H1 (cell line): ENCODE results near the gene GJC2. TPM values are rescaled to one million over a fixed set of nuclear protein-coding genes. Genes with fewer than 3 reads are reported as not detected.

Source experiments
- BACH1 ChIP-seq: IDR thresholded peaks from 2 replicates; pipeline ENCODE4 v1.6.1; 2012; ENCODE audit warnings: low read length, improper control_type of control experiment
- BCL11A ChIP-seq, 2 experiments: IDR thresholded peaks; one replicate each; pipeline ENCODE4 v1.6.1; 2011; ENCODE audit warnings: low read depth in 2 of 2, low read length in 2 of 2, mild to moderate bottlenecking in 2 of 2
- CEBPB ChIP-seq: IDR thresholded peaks from 2 replicates; pipeline ENCODE4 v1.6.1; 2012; ENCODE audit warnings: low read depth, low read length
- CREB1 ChIP-seq: IDR thresholded peaks from 2 replicates; pipeline ENCODE4 v1.6.1; 2012; ENCODE audit warnings: inconsistent platforms
- GABPA ChIP-seq: IDR thresholded peaks from 2 replicates; pipeline ENCODE4 v1.6.1; 2011; ENCODE audit warnings: mild to moderate bottlenecking, low read length, moderate library complexity, borderline replicate concordance; ENCODE audit not compliant: insufficient read depth
- KDM1A ChIP-seq: fragments of 200-600, 300-600 bp; sonication (generic); IDR thresholded peaks from 2 replicates; pipeline ENCODE4 v1.7.1; 2016; ENCODE audit warnings: mild to moderate bottlenecking, low read length, borderline replicate concordance
- RBBP5 ChIP-seq: IDR thresholded peaks from 2 replicates; pipeline ENCODE4 v1.7.1; 2012; ENCODE audit warnings: low read depth, mild to moderate bottlenecking, inconsistent platforms, low read length, moderate library complexity, borderline replicate concordance
- RXRA ChIP-seq: IDR thresholded peaks from 2 replicates; pipeline ENCODE4 v1.6.1; 2011; ENCODE audit warnings: low read depth, mild to moderate bottlenecking, low read length, moderate library complexity; ENCODE audit not compliant: insufficient read depth
- ZNF274 ChIP-seq: IDR thresholded peaks from 2 replicates; pipeline ENCODE4 v1.7.0; 2012; ENCODE audit warnings: low read length, borderline replicate concordance; ENCODE audit errors: extremely low read depth
- polyA plus RNA-seq, 7 experiments: library from polyadenylated mRNA; depleted of rRNA in 3 of 7; stranded (reverse) in 5 of 7; unstranded in 2 of 7; fragments of >200 nt in 5 of 7; fragments of 200-250 nt in 2 of 7; gene quantifications; 1 replicate in 5 of 7; 2 replicates in 1 of 7; 4 replicates in 1 of 7; pipeline versions ENCODE4 v1.2.1 to v1.2.3, GENCODE V29; 2011 to 2013; ENCODE audit warnings: missing spikeins in 2 of 7, mixed read lengths in 2 of 7
- total RNA-seq: library from RNA; stranded (reverse); fragmentation: NEBNext Ultra II Directional; extraction: Animal tissue kit (Norgen Biotek cat#: 25700); gene quantifications from 2 replicates; pipeline ENCODE4 v1.2.1, GENCODE V29; 2021

Gene GJC2
- total and polyA plus RNA-seq, 2 of the 8 experiments (the other 6 are each of a cell fraction or from before 2014, with no cell fraction given), result 0.17 to 0.54 TPM

DNA sequence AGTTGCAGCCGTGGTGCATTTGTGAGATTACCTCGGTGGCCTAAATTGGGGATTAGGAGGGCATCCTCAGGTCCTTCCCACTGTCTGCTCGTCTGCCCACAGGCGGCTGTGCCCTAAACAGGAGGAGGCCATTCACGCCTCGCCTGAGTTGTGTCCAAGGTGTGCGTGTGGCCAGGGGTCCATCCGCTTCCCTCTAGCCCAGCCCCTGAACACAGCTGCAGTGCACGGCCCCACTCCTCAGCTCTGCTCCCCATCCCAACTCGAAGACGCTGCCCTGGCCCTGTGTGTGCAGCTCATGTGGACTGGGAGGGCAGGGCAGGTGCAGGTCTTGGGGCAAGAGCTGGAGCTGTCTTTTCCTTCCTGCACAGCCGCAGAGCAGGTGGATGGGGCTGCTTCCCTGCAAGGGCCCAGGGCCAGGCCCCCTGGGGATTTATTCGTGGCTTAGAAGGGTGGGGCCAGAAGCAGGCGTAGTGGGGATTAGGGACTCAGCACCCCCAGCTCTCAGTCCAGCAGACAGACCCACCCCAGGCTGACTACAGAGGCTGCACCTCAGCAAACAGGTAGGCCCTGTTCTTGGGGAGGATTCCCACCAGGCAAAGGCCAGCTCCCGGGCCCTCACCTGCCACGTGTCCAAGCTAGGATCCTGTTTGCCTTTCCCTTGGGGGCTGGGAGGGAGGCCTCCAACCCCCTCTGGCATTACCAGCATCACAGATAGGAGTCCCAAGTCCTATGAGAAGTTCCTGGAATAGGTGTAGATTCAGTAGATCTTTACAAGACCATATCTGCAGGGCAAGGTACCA is 5.3 kb upstream of the GJC2 start (continued):
- TF ChIP-seq GABPA (no peak), BACH1 (no peak), BCL11A (IDR thresholded peaks at IDR 0.05; ENCODE audit: low read depth in 2 of 2, low read length in 2 of 2) (no peak), RBBP5 (no peak), CREB1 (no peak), ZNF274 (no peak), CEBPB (no peak), RXRA (no peak), KDM1A (no peak)
